ENCODE data around the gene RXRA. TPM values are rescaled to one million over a fixed set of nuclear protein-coding genes. Genes with fewer than 3 reads are reported as not detected.

RXRA gene
- polyA plus RNA-seq, 1 donor from 2014 or later: 0.80 TPM

DNA sequence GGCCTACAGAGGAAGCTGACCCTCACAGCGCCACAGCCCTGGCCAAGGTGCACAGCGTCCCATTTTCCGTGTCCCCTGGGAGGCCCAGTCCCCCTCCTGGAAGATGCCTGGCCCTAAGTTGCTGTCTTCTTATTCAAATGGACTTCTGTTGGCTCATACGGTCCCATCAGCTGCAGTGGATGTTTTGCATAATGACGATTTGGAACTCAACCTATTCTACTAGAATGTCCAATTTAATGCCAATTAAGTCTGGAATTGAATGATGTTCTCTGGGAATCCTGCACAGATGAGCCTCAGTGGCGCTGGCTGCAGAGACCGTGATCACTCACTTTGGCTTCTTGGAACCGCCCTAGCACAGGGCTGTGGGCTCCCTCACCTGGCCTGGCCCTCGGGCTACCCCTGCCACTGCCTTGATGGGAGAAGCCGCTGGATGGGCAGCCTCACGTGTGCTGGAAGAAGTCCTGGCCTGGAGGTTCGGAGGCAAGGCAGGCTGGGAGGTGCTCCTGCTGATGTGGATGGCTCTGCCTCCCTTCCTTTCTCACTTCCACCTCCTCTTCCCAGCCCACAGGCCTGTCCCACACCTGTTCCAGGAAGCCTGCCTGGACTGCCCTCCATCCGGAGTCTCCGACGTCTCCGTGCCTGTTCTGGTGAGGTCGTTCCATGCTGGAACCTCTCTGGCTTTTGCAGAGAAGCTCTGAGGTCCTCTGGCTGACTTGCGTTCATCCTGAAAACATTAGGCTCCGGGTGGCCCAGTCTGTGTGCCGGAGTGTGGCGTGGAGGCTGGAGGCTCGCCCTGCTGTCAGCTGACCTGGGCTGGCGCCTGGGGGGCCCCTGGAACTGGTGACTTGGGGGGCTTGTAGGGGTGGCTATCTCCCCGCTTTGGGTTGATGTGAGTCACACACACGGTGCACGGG lies 147.1 kb downstream of the RXRA start:
- Mint-ChIP-seq H3K27me3 (no peaks in the 10 kb centered on the region), H3K9me3 (no peaks in the 10 kb centered on the region), H3K4me1 (peaks cover 0 to 4% (median 4%) of the 10 kb centered on the region in 3 donors), H3K4me3 (no peak overlapping the region), H3K36me3 (no peaks in the 10 kb centered on the region), H3K27ac (peak overlapping the region in 1 of 3 donors; percentile 13)

DNA sequence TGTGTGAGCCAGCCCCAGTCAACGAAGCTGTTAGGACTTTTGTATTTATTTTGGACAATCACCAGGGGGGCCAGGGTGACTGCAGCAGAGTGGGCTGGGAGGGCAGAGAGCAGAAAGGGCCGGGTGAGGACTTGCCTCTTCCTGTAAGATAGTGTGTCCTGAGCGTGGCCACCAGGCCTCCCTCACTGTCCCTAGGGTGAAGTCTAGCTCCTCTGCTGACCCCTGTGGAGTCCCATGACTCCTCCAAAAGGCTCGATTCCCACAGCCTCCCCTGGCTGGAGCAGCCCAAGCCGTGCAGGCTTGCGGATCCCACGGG lies 147.8 kb downstream of the RXRA start:
- Mint-ChIP-seq H3K4me1 (peaks cover 0 to 4% (median 4%) of the 10 kb centered on the region in 3 donors), H3K36me3 (no peaks in the 10 kb centered on the region), H3K4me3 (no peak overlapping the region), H3K27me3 (no peaks in the 10 kb centered on the region), H3K27ac (no peak overlapping the region), H3K9me3 (no peaks in the 10 kb centered on the region)

GRCh38 chr9:134475011-134475790 lies 148.9 kb downstream of the RXRA start:
- Mint-ChIP-seq H3K36me3 (no peaks in the 10 kb centered on the region), H3K9me3 (no peaks in the 10 kb centered on the region), H3K27me3 (no peaks in the 10 kb centered on the region), H3K4me1 (peaks cover 0 to 4% (median 4%) of the 10 kb centered on the region in 3 donors), H3K27ac (peak overlapping the region; percentile 53 to 95 (median 92)), H3K4me3 (peak overlapping the region in 1 of 4 donors; percentile 63)

- no peaks in the 10 kb centered on the region for H3K27me3 Mint-ChIP-seq
- no peaks in the 10 kb centered on the region for H3K9me3 Mint-ChIP-seq
- peaks cover 0 to 4% (median 4%) of the 10 kb centered on the region in 3 donors for H3K4me1 Mint-ChIP-seq
- H3K4me3 Mint-ChIP-seq: no peak overlapping the region
- no peaks in the 10 kb centered on the region for H3K36me3 Mint-ChIP-seq
- H3K27ac Mint-ChIP-seq: peak overlapping the region in 2 of 3 donors; percentile 31 to 53
These were observed 150.2 kb downstream of the RXRA start for GRCh38 chr9:134476272-134476941.

DNA sequence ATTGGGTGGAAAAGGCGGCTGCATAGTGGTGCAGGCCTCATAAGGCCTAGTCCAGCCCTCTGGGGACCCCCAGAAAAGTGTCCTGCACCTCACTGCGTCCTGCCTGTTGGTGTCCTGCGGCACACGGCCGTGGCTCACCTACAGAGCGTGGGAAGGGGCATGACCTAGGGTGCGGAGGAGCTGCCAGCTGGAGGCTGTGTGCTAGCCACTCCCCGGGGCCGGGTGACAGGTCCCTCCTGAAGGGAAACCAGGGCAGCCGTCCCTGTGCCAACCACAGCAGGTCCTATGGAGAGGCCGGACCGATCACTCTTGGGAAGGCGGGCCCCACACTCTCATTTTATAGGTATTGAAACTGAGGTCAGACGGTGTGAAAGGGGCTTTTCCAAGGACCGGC lies 150.7 kb downstream of the RXRA start:
- Mint-ChIP-seq H3K27me3 (no peaks in the 10 kb centered on the region), H3K4me1 (peaks cover 0 to 4% (median 4%) of the 10 kb centered on the region in 3 donors), H3K36me3 (no peaks in the 10 kb centered on the region), H3K4me3 (no peak overlapping the region), H3K27ac (no peak overlapping the region), H3K9me3 (no peaks in the 10 kb centered on the region)

DNA sequence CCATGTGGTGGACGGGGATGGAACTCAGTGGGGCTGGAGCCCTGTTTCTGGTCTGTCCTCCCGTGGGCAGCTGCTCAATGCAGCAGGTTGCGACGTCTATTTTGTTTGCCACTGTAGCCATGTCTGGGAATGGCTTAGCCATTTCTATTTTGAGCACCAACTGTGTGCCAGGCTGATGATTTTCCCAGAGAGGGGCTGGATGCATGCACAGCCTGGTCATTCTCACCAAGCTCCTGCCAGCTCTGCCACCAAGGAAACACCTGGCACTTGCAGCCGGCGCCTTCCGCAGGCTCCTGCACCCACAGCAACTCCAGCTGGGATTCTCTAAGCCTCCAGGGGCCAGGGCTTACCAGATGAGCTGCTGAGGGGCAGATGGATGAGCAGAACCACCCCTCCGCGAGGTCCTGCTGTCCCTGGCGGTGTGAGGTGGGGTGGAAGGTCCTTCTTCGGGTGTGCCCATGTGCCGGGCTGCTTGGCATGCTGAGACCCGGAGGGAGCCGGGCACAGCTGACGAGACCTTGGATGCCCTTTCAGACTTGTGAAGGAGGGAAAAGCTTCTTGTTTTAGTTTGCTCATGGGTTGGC lies 151.2 kb downstream of the RXRA start:
- Mint-ChIP-seq H3K27me3 (no peaks in the 10 kb centered on the region), H3K27ac (peak overlapping the region in 1 of 3 donors; percentile 13), H3K9me3 (no peaks in the 10 kb centered on the region), H3K4me3 (no peak overlapping the region), H3K36me3 (no peaks in the 10 kb centered on the region), H3K4me1 (peaks cover 0 to 4% (median 4%) of the 10 kb centered on the region in 3 donors)

- Mint-ChIP-seq H3K4me1 (peaks cover 0 to 4% (median 4%) of the 10 kb centered on the region in 3 donors), H3K4me3 (no peak overlapping the region), H3K27ac (peak overlapping the region; percentile 13 to 35 (median 24)), H3K36me3 (no peaks in the 10 kb centered on the region), H3K27me3 (peaks cover 1% of the 10 kb centered on the region), H3K9me3 (no peaks in the 10 kb centered on the region)
These were observed 151.7 kb downstream of the RXRA start for GRCh38 chr9:134477927-134478326.

DNA sequence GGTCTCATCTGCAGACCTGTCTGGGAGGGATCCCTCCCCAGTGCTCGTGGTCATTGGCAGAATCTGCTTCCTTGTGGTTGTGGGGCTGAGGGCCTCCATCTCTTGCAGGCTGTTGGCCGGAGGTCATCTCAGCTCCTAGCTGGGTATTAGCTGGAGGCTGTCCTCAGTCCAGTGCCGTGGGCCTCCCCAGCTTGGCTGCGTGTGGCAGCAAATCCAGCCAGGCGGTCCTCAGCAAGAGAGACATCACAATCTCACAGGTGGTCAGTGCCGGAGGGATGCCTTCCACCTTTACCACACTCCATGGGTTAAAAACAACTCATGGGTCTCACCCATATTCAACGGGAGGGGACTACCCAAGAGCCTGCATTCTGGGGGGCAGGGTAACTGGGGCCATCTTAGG lies 155.5 kb downstream of the RXRA start:
- Mint-ChIP-seq H3K9me3 (no peaks in the 10 kb centered on the region), H3K4me3 (no peak overlapping the region), H3K4me1 (peaks cover 2 to 8% (median 7%) of the 10 kb centered on the region in 3 donors), H3K27ac (no peak overlapping the region), H3K27me3 (peaks cover 5% of the 10 kb centered on the region), H3K36me3 (no peaks in the 10 kb centered on the region)

DNA sequence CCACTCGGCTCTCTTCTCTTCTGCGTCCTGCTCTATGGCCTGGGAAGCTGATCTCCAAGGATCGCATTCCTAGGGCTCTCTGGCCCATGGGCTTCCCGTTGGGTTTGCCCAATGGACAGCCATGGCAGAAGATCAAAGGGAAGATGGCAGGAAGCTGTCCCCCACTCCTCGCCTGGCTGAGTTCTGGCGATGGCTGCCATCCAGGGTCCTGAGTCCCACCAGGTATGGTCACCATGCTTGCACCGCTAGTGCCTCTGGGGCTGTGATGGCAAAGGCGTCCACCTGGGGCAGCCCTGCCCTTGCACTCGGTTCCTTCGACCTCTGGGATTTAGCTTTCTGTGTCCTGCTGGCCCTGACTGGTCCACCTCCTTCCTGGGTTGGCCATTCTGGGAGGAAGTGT lies 156.0 kb downstream of the RXRA start:
- no peaks in the 10 kb centered on the region for H3K36me3 Mint-ChIP-seq
- no peaks in the 10 kb centered on the region for H3K9me3 Mint-ChIP-seq
- H3K27me3 Mint-ChIP-seq: peaks cover 10% of the 10 kb centered on the region
- H3K4me1 Mint-ChIP-seq: peaks cover 2 to 9% (median 8%) of the 10 kb centered on the region in 3 donors
- H3K27ac Mint-ChIP-seq: peak overlapping the region in 1 of 3 donors; percentile 75
- no peak overlapping the region for H3K4me3 Mint-ChIP-seq

- Mint-ChIP-seq H3K9me3 (no peaks in the 10 kb centered on the region), H3K4me1 (peaks cover 2 to 9% (median 8%) of the 10 kb centered on the region in 3 donors), H3K36me3 (no peaks in the 10 kb centered on the region), H3K27me3 (peaks cover 14% of the 10 kb centered on the region), H3K27ac (no peak overlapping the region), H3K4me3 (no peak overlapping the region)
These were observed 157.3 kb downstream of the RXRA start for GRCh38 chr9:134483361-134484184.

GRCh38 chr9:134484479-134484878 lies 158.2 kb downstream of the RXRA start:
- Mint-ChIP-seq H3K4me1 (peaks cover 2 to 9% (median 8%) of the 10 kb centered on the region in 3 donors), H3K27ac (no peak overlapping the region), H3K36me3 (no peaks in the 10 kb centered on the region), H3K9me3 (no peaks in the 10 kb centered on the region), H3K27me3 (peaks cover 21% of the 10 kb centered on the region), H3K4me3 (no peak overlapping the region)

DNA sequence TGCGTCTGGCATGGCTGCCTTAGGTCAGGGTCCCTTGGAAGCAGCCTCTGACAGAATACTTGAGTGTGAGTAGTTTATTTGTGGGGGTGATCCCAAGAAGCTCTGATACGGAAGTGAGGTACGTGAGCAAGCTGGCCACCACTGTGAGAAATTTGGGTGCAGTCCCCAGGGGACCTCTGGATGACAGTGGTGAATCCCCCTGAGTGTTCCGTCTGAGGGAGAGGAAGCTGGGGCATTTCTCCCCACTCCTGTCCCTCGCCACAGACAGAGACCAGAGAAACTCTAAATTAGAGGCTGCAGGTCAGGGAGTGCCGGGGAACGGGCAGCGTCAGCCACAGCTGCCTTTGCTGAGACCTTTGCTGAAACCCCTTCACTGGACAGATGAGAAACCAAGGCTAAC lies 159.4 kb downstream of the RXRA start:
- H3K9me3 Mint-ChIP-seq: no peaks in the 10 kb centered on the region
- peaks cover 2 to 9% (median 8%) of the 10 kb centered on the region in 3 donors for H3K4me1 Mint-ChIP-seq

DNA sequence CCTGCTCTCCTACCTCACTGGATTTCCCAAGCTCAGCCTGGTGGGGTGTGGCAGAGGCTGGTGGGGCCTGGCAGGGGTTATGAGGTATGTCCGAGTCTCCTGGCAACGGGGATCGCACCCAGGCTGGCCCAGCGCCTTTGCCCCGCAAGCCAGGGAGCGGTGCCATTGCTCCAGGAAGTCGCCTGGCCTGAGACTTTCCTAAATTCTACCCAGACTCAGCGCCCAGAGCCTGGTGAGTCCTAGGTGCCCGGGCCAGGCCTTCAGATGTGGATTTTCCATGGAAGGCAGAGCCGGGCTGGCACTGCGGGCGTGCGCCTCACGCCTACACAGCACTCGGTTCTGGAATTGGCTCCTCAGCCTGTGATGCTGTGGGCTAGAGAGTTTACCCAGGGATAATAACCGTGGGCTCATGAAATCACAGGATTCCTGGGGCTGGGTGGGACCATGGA lies 159.9 kb downstream of the RXRA start:
- Mint-ChIP-seq H3K27me3 (peaks cover 25% of the 10 kb centered on the region), H3K27ac (no peak overlapping the region), H3K9me3 (no peaks in the 10 kb centered on the region), H3K4me1 (peaks cover 2 to 9% (median 8%) of the 10 kb centered on the region in 3 donors), H3K36me3 (no peaks in the 10 kb centered on the region), H3K4me3 (no peak overlapping the region)

More for the DNA sequence above, 159.4 kb downstream of the RXRA start:
- peaks cover 23% of the 10 kb centered on the region for H3K27me3 Mint-ChIP-seq
- peak overlapping the region in 2 of 4 donors; percentile 39 to 82 for H3K4me3 Mint-ChIP-seq
- H3K36me3 Mint-ChIP-seq: no peaks in the 10 kb centered on the region
- H3K27ac Mint-ChIP-seq: no peak overlapping the region

DNA sequence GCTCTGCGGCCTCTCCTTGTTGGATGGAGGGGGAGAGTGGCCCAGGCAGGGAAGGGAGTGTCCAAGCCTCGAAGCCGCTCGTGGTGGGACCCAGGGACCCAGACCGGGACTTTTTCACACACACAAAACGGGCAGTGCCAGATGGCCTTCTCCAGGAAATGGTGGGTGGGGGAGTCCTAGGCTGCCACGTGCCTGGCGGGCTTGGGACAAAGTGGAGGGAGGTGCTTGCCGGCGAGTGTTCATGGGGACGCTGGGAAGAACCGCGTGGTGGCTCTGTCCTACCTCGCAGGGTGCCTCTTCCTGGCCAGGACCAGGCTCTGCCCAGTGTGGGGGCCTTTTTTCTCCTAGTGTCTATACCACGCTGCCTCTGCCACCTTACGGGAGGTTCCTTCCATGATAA lies 160.3 kb downstream of the RXRA start:
- peaks cover 2 to 9% (median 8%) of the 10 kb centered on the region in 3 donors for H3K4me1 Mint-ChIP-seq
- H3K4me3 Mint-ChIP-seq: no peak overlapping the region
- H3K9me3 Mint-ChIP-seq: no peaks in the 10 kb centered on the region
- no peaks in the 10 kb centered on the region for H3K36me3 Mint-ChIP-seq
- H3K27me3 Mint-ChIP-seq: peaks cover 28% of the 10 kb centered on the region
- H3K27ac Mint-ChIP-seq: no peak overlapping the region

Measured in IgD-negative memory B cell (primary cell).